H9 (cell line): Measurements from ENCODE around the gene CEP250. TPM values are rescaled to one million over a fixed set of nuclear protein-coding genes. Genes with fewer than 3 reads are reported as not detected.

ENCODE experiments used
- DNase-seq: peaks from one replicate; pipeline ENCODE4 v3.0.0-alpha.2; 2017
- H2AFZ ChIP-seq: one replicate; pipeline ENCODE4 v1.6.1; 2013; ENCODE audit warnings: mild to moderate bottlenecking, low read length, control low read depth, moderate library complexity
- H2AK5ac ChIP-seq: 2 replicates; pipeline ENCODE4 v1.6.1; 2013; ENCODE audit warnings: low read length, control low read depth, mixed read lengths; ENCODE audit not compliant: insufficient read length
- H2BK120ac ChIP-seq: one replicate; pipeline ENCODE4 v1.6.1; 2013; ENCODE audit warnings: low read depth, mild to moderate bottlenecking, low read length, control low read depth, inconsistent platforms; ENCODE audit not compliant: poor library complexity, severe bottlenecking
- H2BK12ac ChIP-seq: 2 replicates; pipeline ENCODE4 v1.6.1; 2013; ENCODE audit warnings: low read length, control low read depth, mixed read lengths, low read depth; ENCODE audit not compliant: insufficient read length
- H2BK15ac ChIP-seq: 2 replicates; pipeline ENCODE4 v1.6.1; 2013; ENCODE audit warnings: low read depth, low read length, control low read depth
- H2BK20ac ChIP-seq: one replicate; pipeline ENCODE4 v1.6.1; 2013; ENCODE audit warnings: low read depth, mild to moderate bottlenecking, low read length, control low read depth, inconsistent platforms; ENCODE audit not compliant: poor library complexity, severe bottlenecking
- H2BK5ac ChIP-seq: 2 replicates; pipeline ENCODE4 v1.6.1; 2013; ENCODE audit warnings: low read length, control low read depth, mixed read lengths; ENCODE audit not compliant: insufficient read length
- H3K14ac ChIP-seq: 2 replicates; pipeline ENCODE4 v1.6.1; 2013; ENCODE audit warnings: low read length, control low read depth; ENCODE audit not compliant: insufficient read depth
- H3K18ac ChIP-seq: 2 replicates; pipeline ENCODE4 v1.6.1; 2013; ENCODE audit warnings: low read depth, mild to moderate bottlenecking, mixed read lengths, low read length, control low read depth; ENCODE audit not compliant: insufficient read length
- H3K23ac ChIP-seq: 2 replicates; pipeline ENCODE4 v1.6.1; 2013; ENCODE audit warnings: low read length, control low read depth, mixed read lengths, low read depth; ENCODE audit not compliant: insufficient read length
- H3K23me2 ChIP-seq: 2 replicates; pipeline ENCODE4 v1.6.1; 2013; ENCODE audit warnings: low read depth, mild to moderate bottlenecking, mixed read lengths, low read length, control low read depth; ENCODE audit not compliant: insufficient read length, poor library complexity, severe bottlenecking
- H3K27ac ChIP-seq: 2 replicates; pipeline ENCODE4 v1.5.1; 2013; ENCODE audit warnings: low read length, control low read depth, mixed read lengths, low read depth; ENCODE audit not compliant: insufficient read length
- H3K27me3 ChIP-seq: 2 replicates; pipeline ENCODE4 v1.6.1; 2013; ENCODE audit warnings: low read length, control low read depth, inconsistent platforms; ENCODE audit not compliant: insufficient read depth
- H3K4ac ChIP-seq: 2 replicates; pipeline ENCODE4 v1.6.1; 2013; ENCODE audit warnings: low read depth, mild to moderate bottlenecking, control low read depth, inconsistent platforms, low read length, moderate library complexity
- H3K4me1 ChIP-seq: 2 replicates; pipeline ENCODE4 v1.6.1; 2013; ENCODE audit warnings: low read length, control low read depth, inconsistent platforms; ENCODE audit not compliant: insufficient read depth
- H3K4me2 ChIP-seq: 2 replicates; pipeline ENCODE4 v1.6.1; 2013; ENCODE audit warnings: low read length, control low read depth, mixed read lengths; ENCODE audit not compliant: insufficient read length, insufficient read depth
- H3K56ac ChIP-seq: 2 replicates; pipeline ENCODE4 v1.6.1; 2013; ENCODE audit warnings: low read depth, mild to moderate bottlenecking, mixed read lengths, low read length, control low read depth; ENCODE audit not compliant: insufficient read length
- H3K79me1 ChIP-seq: 2 replicates; pipeline ENCODE4 v1.6.1; 2013; ENCODE audit warnings: low read depth, mild to moderate bottlenecking, moderate library complexity, low read length, control low read depth, inconsistent platforms; ENCODE audit not compliant: insufficient read depth, poor library complexity, severe bottlenecking
- H3K79me2 ChIP-seq: 2 replicates; pipeline ENCODE4 v1.6.1; 2013; ENCODE audit warnings: low read length, control low read depth, inconsistent platforms; ENCODE audit not compliant: insufficient read depth
- H3K9ac ChIP-seq: 2 replicates; pipeline ENCODE4 v1.6.1; 2013; ENCODE audit warnings: low read length, control low read depth, mixed read lengths; ENCODE audit not compliant: insufficient read length; ENCODE audit errors: extremely low read depth
- H3K9me3 ChIP-seq: one replicate; pipeline ENCODE4 v1.6.1; 2013; ENCODE audit warnings: low read depth, low read length, inconsistent platforms; ENCODE audit not compliant: control insufficient read depth
- H3T11ph ChIP-seq: one replicate; pipeline ENCODE4 v1.6.1; 2013; ENCODE audit warnings: mild to moderate bottlenecking, low read length, control low read depth, inconsistent platforms
- H4K20me1 ChIP-seq: one replicate; pipeline ENCODE4 v1.6.1; 2013; ENCODE audit not compliant: control insufficient read depth, insufficient read length, insufficient read depth
- H4K5ac ChIP-seq: 2 replicates; pipeline ENCODE4 v1.6.1; 2013; ENCODE audit warnings: low read depth, mild to moderate bottlenecking, mixed read lengths, low read length, control low read depth; ENCODE audit not compliant: insufficient read length
- H4K8ac ChIP-seq: replicated peaks from 2 replicates; pipeline ENCODE4 v1.6.1; 2013; ENCODE audit warnings: low read length, control low read depth, mixed read lengths, low read depth; ENCODE audit not compliant: insufficient read length
- H4K91ac ChIP-seq: 2 replicates; pipeline ENCODE4 v1.6.1; 2013; ENCODE audit warnings: low read depth, mild to moderate bottlenecking, moderate library complexity, mixed read lengths, low read length, control low read depth; ENCODE audit not compliant: insufficient read length
- H3K27ac Mint-ChIP-seq, 3 experiments: 2 replicates in 2 of 3; 3 replicates in 1 of 3; pipeline ENCODE4 v1.8.0; 2020 to 2021; ENCODE audit warnings: mixed read lengths in 3 of 3, mild to moderate bottlenecking in 1 of 3, moderate library complexity in 1 of 3
- H3K27me3 Mint-ChIP-seq: 2 replicates; pipeline ENCODE4 v1.8.0; 2021; ENCODE audit warnings: low read depth, mild to moderate bottlenecking, moderate library complexity, mixed read lengths
- H3K36me3 Mint-ChIP-seq, 3 experiments: 2 replicates in 2 of 3; 3 replicates in 1 of 3; pipeline ENCODE4 v1.8.0; 2020 to 2021; ENCODE audit warnings: low read depth in 3 of 3, mixed read lengths in 3 of 3; ENCODE audit not compliant: insufficient read depth in 1 of 3
- H3K4me1 Mint-ChIP-seq, 2 experiments: 2 replicates each; pipeline ENCODE4 v1.8.0; 2020; ENCODE audit warnings: mixed read lengths in 2 of 2
- H3K4me3 Mint-ChIP-seq, 2 experiments: 2 replicates in 1 of 2; 3 replicates in 1 of 2; pipeline ENCODE4 v1.8.0; 2020 to 2021; ENCODE audit warnings: mild to moderate bottlenecking in 2 of 2, mixed read lengths in 2 of 2, moderate library complexity in 1 of 2
- H3K9me3 Mint-ChIP-seq, 2 experiments: 2 replicates in 1 of 2; 3 replicates in 1 of 2; pipeline ENCODE4 v1.8.0; 2020; ENCODE audit warnings: mild to moderate bottlenecking in 2 of 2, mixed read lengths in 2 of 2, moderate library complexity in 1 of 2
- CTCF ChIP-seq: fragments of 200-600 bp; sonication (generic); conservative IDR thresholded peaks from 3 replicates; pipeline ENCODE4 v1.8.0; 2021; ENCODE audit warnings: antibody characterized with exemption, mild to moderate bottlenecking
- WGBS: extraction: QIAGEN DNeasy Blood & Tissue Kit; methylation state at CpG from one replicate; pipeline ENCODE4 v1.1.7; 2013; ENCODE audit warnings: missing lambda C conversion rate, low lambda C conversion rate, mixed read lengths; ENCODE audit not compliant: insufficient read length; ENCODE audit errors: extremely low coverage; 5-methylcytosine and 5-hydroxymethylcytosine counted together
- total RNA-seq: library from RNA; stranded (reverse); gene quantifications from 2 replicates; pipeline ENCODE4 v1.2.1, GENCODE V29; 2021

Gene CEP250
- total RNA-seq, 1 experiment from 2014 or later, result 29.8 TPM

DNA sequence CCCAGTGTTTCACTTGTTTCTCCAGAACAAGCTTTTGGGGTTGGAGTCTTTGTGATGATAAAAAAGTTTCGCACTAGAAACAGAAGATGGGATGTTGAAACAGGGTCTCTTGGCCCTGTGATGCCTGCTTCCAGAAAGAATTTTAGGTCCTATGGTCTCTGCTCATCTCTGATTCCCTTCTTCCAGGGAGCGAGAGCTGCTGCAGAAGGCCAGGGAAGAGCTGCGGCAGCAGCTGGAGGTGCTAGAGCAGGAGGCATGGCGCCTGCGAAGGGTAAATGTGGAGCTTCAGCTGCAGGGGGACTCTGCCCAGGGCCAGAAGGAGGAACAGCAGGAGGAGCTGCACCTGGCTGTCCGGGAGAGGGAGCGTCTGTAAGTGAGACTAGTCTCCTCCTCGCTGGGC, 18.3 kb downstream of the CEP250 start:
- Mint-ChIP-seq H3K4me1 (no peaks in the 10 kb centered on the region), H3K4me3 (no peak overlapping the region), H3K36me3 (peaks cover 18 to 37% (median 30%) of the 10 kb centered on the region in 3 experiments; a peak in 6 of 7 replicates), H3K9me3 (no peaks in the 10 kb centered on the region), H3K27me3 (no peaks in the 10 kb centered on the region), H3K27ac (no peak overlapping the region)
- H4K5ac ChIP-seq, result no peak overlapping the region
- no peak overlapping the region for H2AFZ ChIP-seq
- H2AK5ac ChIP-seq, result no peak overlapping the region
- H3K23ac ChIP-seq, result no peak overlapping the region
- no peak overlapping the region for H3K14ac ChIP-seq
- H3K9me3 ChIP-seq, result no peaks in the 10 kb centered on the region
- H3K4me2 ChIP-seq, result no peak overlapping the region
- no peak for TF ChIP-seq CTCF
- no peak overlapping the region for H3K9ac ChIP-seq
- H3K4me1 ChIP-seq, result no peaks in the 10 kb centered on the region
- no peak overlapping the region for H2BK20ac ChIP-seq
- H4K20me1 ChIP-seq, result no peaks in the 10 kb centered on the region
- H3K23me2 ChIP-seq, result no peaks in the 10 kb centered on the region
- H3K27ac ChIP-seq, result no peak overlapping the region
- H3T11ph ChIP-seq, result no peak overlapping the region
- no peak overlapping the region for H3K18ac ChIP-seq
- H3K79me1 ChIP-seq, result no peaks in the 10 kb centered on the region
- H2BK120ac ChIP-seq, result no peak overlapping the region
- H3K4ac ChIP-seq, result no peak overlapping the region
- no peak overlapping the region for H2BK12ac ChIP-seq
- H3K79me2 ChIP-seq, result no peaks in the 10 kb centered on the region
- H3K56ac ChIP-seq, result no peak overlapping the region
- H2BK5ac ChIP-seq, result no peak overlapping the region
- no CpG with 5 or more reads among the region's 8 CpGs for WGBS
- no peaks in the 10 kb centered on the region for H3K27me3 ChIP-seq
- no peak overlapping the region for H2BK15ac ChIP-seq
- no peak overlapping the region for H4K91ac ChIP-seq
- no peak overlapping the region for H4K8ac ChIP-seq
- no peak for DNase-seq
